Right lobe of liver (tissue), 6 donors: ENCODE data around the gene PPP1R18. TPM values are rescaled to one million over a fixed set of nuclear protein-coding genes. Genes with fewer than 3 reads are reported as not detected.
A peak's percentile ranks its signal among the peaks of the same experiment; 100 is the strongest.

ENCODE experiments used
- ATAC-seq, 4 donors: fragments of 200-7000 bp; cut with Tn5 transposase; one replicate each; pipeline ENCODE4 v1.9.1; 2020; ENCODE audit warnings: mild to moderate bottlenecking in 4 of 4, moderate library complexity in 4 of 4
- DNase-seq, 3 donors: peaks; one replicate each; pipeline ENCODE4 v3.0.0-alpha.2; 2020
- H3K27ac ChIP-seq, 3 donors: fragments of 200-600 bp; one replicate each; pipeline ENCODE4 v1.8.0; 2022
- H3K27me3 ChIP-seq, 2 donors: fragments of 200-600 bp; one replicate each; pipeline ENCODE4 v1.8.0; 2022
- H3K36me3 ChIP-seq, 4 donors: fragments of 200-600 bp; sonication (generic) in 1 of 4; one replicate each; pipeline versions ENCODE4 v1.5.1 to v1.8.0; 2017 to 2022; ENCODE audit warnings: control low read depth in 1 of 4
- H3K4me1 ChIP-seq, 4 donors: fragments of 200-600 bp; sonication (generic) in 1 of 4; one replicate each; pipeline versions ENCODE4 v1.5.1 to v1.8.0; 2017 to 2022; ENCODE audit warnings: control low read depth in 1 of 4
- H3K4me3 ChIP-seq, 3 donors: fragments of 200-600 bp; one replicate each; pipeline ENCODE4 v1.8.0; 2022
- H3K9me3 ChIP-seq, 4 donors: fragments of 200-600 bp; sonication (generic) in 1 of 4; one replicate each; pipeline versions ENCODE4 v1.5.1 to v1.8.0; 2017 to 2022; ENCODE audit warnings: control low read depth in 1 of 4
- POLR2A ChIP-seq: fragments of 450-650 bp; IDR thresholded peaks from one replicate; pipeline ENCODE4 v1.6.1; 2017; ENCODE audit warnings: antibody characterized with exemption, mild to moderate bottlenecking
- WGBS: methylation state at CpG from one replicate; pipeline ENCODE4 v1.1.6; 2018; ENCODE audit warnings: low coverage, low lambda C conversion rate; ENCODE audit not compliant: insufficient coverage; ENCODE audit errors: missing lambda C conversion rate; 5-methylcytosine and 5-hydroxymethylcytosine counted together
- intact Hi-C, 2 donors: fragments of 100-400 bp; cut with DNase I; formaldehyde crosslinking; loops; one replicate each; pipeline versions ENCODE4 v1.11.2 to v1.14.1; 2022
- total RNA-seq, 6 experiments: library from RNA; depleted of rRNA in 2 of 6; stranded (reverse); fragments of >200 nt in 2 of 6; fragmentation: NEBNext Ultra II Directional in 3 of 6; extraction: Animal tissue kit (Norgen Biotek cat#: 25700) in 3 of 6; gene quantifications; one replicate each; pipeline versions ENCODE4 v1.1.0 to v1.2.4, GENCODE V29; 2016 to 2023
- TF ChIP-seq, protein P1 (sequence below), 4 donors: fragments of 200-600 bp in 3 of 4; fragments of 450-650 bp in 1 of 4; IDR thresholded peaks; one replicate each; pipeline versions ENCODE4 v1.5.1 to v1.8.0; 2016 to 2022; ENCODE audit warnings: antibody characterized with exemption in 4 of 4, mild to moderate bottlenecking in 2 of 4
- donor health status: DM: no; HTN: yes; CAD: no.
- donor health status: DM: no; HTN: no; CAD: no.
- donor health status: DM: no; HTN: no; CAD: no.
- donor health status: DM: no; HTN: yes; CAD: no.
- donor health status: DM: no; HTN: yes; CAD: no.

PPP1R18 gene
- total RNA-seq, 6 experiments from 2014 or later: 6.7 to 29.1 (median 12.9) TPM

- 75% methylated on average over 5 of the region's 5 CpGs for WGBS
- Histone ChIP-seq H3K4me1 (peaks cover 0 to 16% (median 6%) of the 10 kb centered on the region in 4 donors), H3K27me3 (no peaks in the 10 kb centered on the region), H3K4me3 (no peak overlapping the region), H3K9me3 (no peaks in the 10 kb centered on the region), H3K27ac (no peak overlapping the region), H3K36me3 (no peaks in the 10 kb centered on the region)
- intact Hi-C loops: no loop called here
- DNase-seq (no peak), ATAC-seq (no peak)
- TF ChIP-seq POLR2A: no peak
- TF ChIP-seq, protein P1, sequence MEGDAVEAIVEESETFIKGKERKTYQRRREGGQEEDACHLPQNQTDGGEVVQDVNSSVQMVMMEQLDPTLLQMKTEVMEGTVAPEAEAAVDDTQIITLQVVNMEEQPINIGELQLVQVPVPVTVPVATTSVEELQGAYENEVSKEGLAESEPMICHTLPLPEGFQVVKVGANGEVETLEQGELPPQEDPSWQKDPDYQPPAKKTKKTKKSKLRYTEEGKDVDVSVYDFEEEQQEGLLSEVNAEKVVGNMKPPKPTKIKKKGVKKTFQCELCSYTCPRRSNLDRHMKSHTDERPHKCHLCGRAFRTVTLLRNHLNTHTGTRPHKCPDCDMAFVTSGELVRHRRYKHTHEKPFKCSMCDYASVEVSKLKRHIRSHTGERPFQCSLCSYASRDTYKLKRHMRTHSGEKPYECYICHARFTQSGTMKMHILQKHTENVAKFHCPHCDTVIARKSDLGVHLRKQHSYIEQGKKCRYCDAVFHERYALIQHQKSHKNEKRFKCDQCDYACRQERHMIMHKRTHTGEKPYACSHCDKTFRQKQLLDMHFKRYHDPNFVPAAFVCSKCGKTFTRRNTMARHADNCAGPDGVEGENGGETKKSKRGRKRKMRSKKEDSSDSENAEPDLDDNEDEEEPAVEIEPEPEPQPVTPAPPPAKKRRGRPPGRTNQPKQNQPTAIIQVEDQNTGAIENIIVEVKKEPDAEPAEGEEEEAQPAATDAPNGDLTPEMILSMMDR (IDR thresholded peaks at IDR 0.05): no peak
Observed at GRCh38 chr6:30644769-30645168, 41.7 kb downstream of the PPP1R18 start.

DNA sequence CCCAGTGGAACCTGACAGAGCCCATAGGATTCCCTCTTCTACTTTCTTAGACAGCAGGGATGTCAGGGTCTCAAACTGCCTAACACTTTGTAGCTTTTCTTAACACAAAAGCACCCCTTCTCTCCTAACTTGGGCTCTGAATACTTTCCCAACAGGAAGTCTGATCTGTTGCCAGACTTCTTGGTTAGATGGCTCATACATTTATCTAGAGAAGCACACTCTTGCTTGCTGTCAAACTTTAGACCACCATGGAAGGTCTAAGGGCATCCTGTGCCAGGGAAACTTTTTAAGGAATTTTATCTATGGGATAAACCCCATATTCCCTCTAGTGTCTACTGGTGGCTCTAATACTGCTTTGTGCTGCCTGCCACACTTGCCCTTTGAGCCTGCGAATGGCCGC is 42.8 kb downstream of the PPP1R18 start:
- intact Hi-C loops: no loop called here
- WGBS: 92% methylated on average over 2 of the region's 2 CpGs
- no peak for ATAC-seq
- Histone ChIP-seq H3K4me1 (peaks cover 0 to 20% (median 6%) of the 10 kb centered on the region in 4 donors), H3K36me3 (no peaks in the 10 kb centered on the region), H3K9me3 (no peaks in the 10 kb centered on the region), H3K27ac (no peak overlapping the region), H3K27me3 (no peaks in the 10 kb centered on the region), H3K4me3 (no peak overlapping the region)
- TF ChIP-seq, protein P1 (IDR thresholded peaks at IDR 0.05): no peak
- no peak for TF ChIP-seq POLR2A
- no peak for DNase-seq

DNA sequence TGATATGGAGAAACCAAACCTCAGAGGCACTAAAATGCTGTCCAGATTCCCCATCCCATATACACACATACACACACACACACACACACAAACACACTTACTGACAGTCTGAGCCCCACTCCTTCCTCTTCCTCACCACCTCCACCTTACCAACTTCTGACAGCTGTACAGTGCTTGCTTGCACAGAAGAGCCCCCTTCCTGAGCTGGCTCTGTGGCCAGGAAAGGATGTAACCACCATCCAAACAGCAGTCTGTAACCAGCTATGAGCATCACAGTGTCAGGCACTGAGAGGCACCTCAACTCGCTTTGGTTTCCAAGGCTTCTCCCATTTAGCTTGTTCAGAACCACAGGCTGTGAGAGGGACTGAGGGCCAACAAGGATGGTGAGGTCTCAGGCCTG is 45.4 kb downstream of the PPP1R18 start:
- DNase-seq: no peak
- no peak for TF ChIP-seq POLR2A
- TF ChIP-seq, protein P1 (IDR thresholded peaks at IDR 0.05): no peak
- no peak overlapping the region for H3K4me3 ChIP-seq
- intact Hi-C loops: no loop called here
- whole genome bisulfite sequencing: no CpG with 5 or more reads among the region's 1 CpG
- no peaks in the 10 kb centered on the region for H3K9me3 ChIP-seq
- H3K4me1 ChIP-seq: peaks cover 0 to 10% (median 3%) of the 10 kb centered on the region in 4 donors
- H3K36me3 ChIP-seq: no peaks in the 10 kb centered on the region
- no peak for ATAC-seq
- H3K27ac ChIP-seq: no peak overlapping the region
- no peaks in the 10 kb centered on the region for H3K27me3 ChIP-seq

DNA sequence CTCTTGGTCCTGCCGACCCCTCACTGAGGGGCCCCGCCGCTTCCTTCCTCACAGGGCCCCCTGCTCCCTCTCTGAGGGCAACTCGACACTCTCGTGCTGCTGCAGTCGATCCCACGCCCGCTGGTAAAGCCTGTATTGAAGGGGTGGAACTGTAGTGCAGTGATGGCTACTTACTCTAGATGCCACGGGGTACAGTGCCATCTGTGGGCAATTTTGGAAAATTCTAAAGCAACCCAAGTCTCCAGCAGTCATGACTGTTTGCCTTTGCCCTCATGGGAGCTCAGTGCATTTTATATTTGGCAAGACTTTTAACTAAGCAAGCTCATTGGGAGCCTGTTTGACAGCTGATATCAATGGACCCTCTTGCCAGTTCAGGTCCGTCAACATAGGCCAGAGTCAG is 46.0 kb downstream of the PPP1R18 start:
- DNase-seq (no peak), ATAC-seq (peak; percentile 75 to 83 (median 81))
- H3K36me3 ChIP-seq: no peaks in the 10 kb centered on the region
- H3K4me3 ChIP-seq: no peak overlapping the region
- H3K9me3 ChIP-seq: no peaks in the 10 kb centered on the region
- H3K27me3 ChIP-seq: no peaks in the 10 kb centered on the region
- intact Hi-C loops: no loop called here
- WGBS: 54% methylated on average over 4 of the region's 10 CpGs
- TF ChIP-seq, protein P1 (IDR thresholded peaks at IDR 0.05): peak in 3 of 4 donors; percentile 23 to 39 (median 37)
- TF ChIP-seq POLR2A: no peak
- H3K4me1 ChIP-seq: peaks cover 0 to 10% (median 0%) of the 10 kb centered on the region in 4 donors
- H3K27ac ChIP-seq: no peak overlapping the region

DNA sequence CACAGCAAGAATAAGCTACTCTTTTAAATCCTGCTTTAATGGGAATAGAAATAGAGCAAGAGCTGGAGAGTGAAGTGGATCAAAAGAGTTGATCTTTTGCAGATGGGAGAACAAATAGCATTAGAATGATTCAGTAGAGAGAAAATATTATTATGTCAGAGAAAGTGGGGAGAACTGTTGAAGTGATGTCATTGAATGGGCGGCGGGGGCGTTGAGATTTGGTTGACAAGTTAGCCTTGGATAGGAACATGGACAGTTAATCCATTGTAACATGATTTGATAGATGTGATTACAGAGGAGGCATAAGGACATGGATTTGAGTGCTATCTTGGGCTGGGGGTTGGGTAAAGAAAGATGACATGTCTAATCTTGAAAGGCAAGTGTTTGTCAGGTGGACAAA is 50.6 kb downstream of the PPP1R18 start:
- H3K36me3 ChIP-seq: peaks cover 0 to 4% (median 0%) of the 10 kb centered on the region in 4 donors

More for the DNA sequence above, 50.6 kb downstream of the PPP1R18 start:
- Histone ChIP-seq H3K4me3 (no peak overlapping the region), H3K27me3 (no peaks in the 10 kb centered on the region), H3K27ac (no peak overlapping the region), H3K9me3 (no peaks in the 10 kb centered on the region), H3K4me1 (peaks cover 0 to 4% (median 0%) of the 10 kb centered on the region in 4 donors)
- no peak for DNase-seq
- no peak for ATAC-seq
- TF ChIP-seq, protein P1 (IDR thresholded peaks at IDR 0.05): no peak
- TF ChIP-seq POLR2A: no peak
- WGBS: 100% methylated on average over 3 of the region's 3 CpGs
- intact Hi-C loops: no loop called here
